HG02763 (cell line): ENCODE data around the gene PALLD.

ENCODE experiments used
- ATAC-seq: cut with Tn5 transposase; IDR thresholded peaks from one replicate; pipeline ENCODE4 v1.9.1; 2021; ENCODE audit warnings: mild to moderate bottlenecking, moderate library complexity; ENCODE audit not compliant: unreplicated experiment

The PALLD gene

GRCh38 chr4:168585168-168586091 lies 88.6 kb downstream of the PALLD start:
- ATAC-seq: no peak

GRCh38 chr4:168586926-168587325 lies 90.1 kb downstream of the PALLD start:
- no peak for ATAC-seq

- no peak for ATAC-seq
Observed at GRCh38 chr4:168587411-168588125, 90.7 kb downstream of the PALLD start.

- no peak for ATAC-seq
Observed at GRCh38 chr4:168588916-168589531, 92.2 kb downstream of the PALLD start.

GRCh38 chr4:168592676-168593075 lies 95.8 kb downstream of the PALLD start:
- no peak for ATAC-seq

- ATAC-seq: no peak
Observed at GRCh38 chr4:168593399-168593798, 96.5 kb downstream of the PALLD start.

GRCh38 chr4:168594121-168594520 lies 97.3 kb downstream of the PALLD start:
- ATAC-seq: no peak

- no peak for ATAC-seq
Observed at GRCh38 chr4:168598191-168598590, 101.3 kb downstream of the PALLD start.

- ATAC-seq: no peak
Observed at GRCh38 chr4:168600796-168601583, 104.1 kb downstream of the PALLD start.

GRCh38 chr4:168601899-168602298 lies 105.0 kb downstream of the PALLD start:
- no peak for ATAC-seq

- no peak for ATAC-seq
Observed at GRCh38 chr4:168604496-168605373, 107.9 kb downstream of the PALLD start.

- no peak for ATAC-seq
Observed at GRCh38 chr4:168605411-168605810, 108.6 kb downstream of the PALLD start.

GRCh38 chr4:168607215-168607614 lies 110.4 kb downstream of the PALLD start:
- ATAC-seq: no peak

GRCh38 chr4:168608771-168609170 lies 111.9 kb downstream of the PALLD start:
- no peak for ATAC-seq

GRCh38 chr4:168609369-168609768 lies 112.5 kb downstream of the PALLD start:
- no peak for ATAC-seq

- no peak for ATAC-seq
Observed at GRCh38 chr4:168610911-168611530, 114.2 kb downstream of the PALLD start.

- ATAC-seq: no peak
Observed at GRCh38 chr4:168612450-168613135, 115.7 kb downstream of the PALLD start.

- ATAC-seq: no peak
Observed at GRCh38 chr4:168613869-168614268, 117.0 kb downstream of the PALLD start.
